A549 (cell line): ENCODE results near the gene ZSWIM1. TPM values are rescaled to one million over a fixed set of nuclear protein-coding genes. Genes with fewer than 3 reads are reported as not detected.

Source experiments
- ATAC-seq, 2 experiments: fragments of 200-7000 bp in 1 of 2; fragments of >200 bp in 1 of 2; cut with Nextera tagmentation in 1 of 2; cut with Tn5 transposase in 1 of 2; 3 replicates each; pipeline versions ENCODE4 v1.8.0 to v1.9.1; 2018 to 2020; ENCODE audit warnings: mild to moderate bottlenecking in 1 of 2, moderate library complexity in 1 of 2
- CTCF ChIA-PET: fragments of 300-600 bp; sonication (Branson Sonifier 250); formaldehyde crosslinking; extraction: SDS; loops from one replicate; lab custom pipeline; 2021; ENCODE audit warnings: antibody characterized with exemption, inconsistent platforms; lab: Yijun Ruan, JAX
- POLR2A ChIA-PET: fragments of 350-600 bp; formaldehyde crosslinking; extraction: SDS; loops from one replicate; lab custom pipeline; 2021; ENCODE audit warnings: antibody characterized with exemption, inconsistent platforms; lab: Yijun Ruan, JAX
- DNase-seq, 2 experiments: peaks; one replicate each; pipeline versions ENCODE4 v3.0.0 to v3.0.0-alpha.2; 2011 to 2016; ENCODE audit warnings: low read depth in 1 of 2, low spot score in 1 of 2
- FAIRE-seq: peaks from 2 replicates; lab custom pipeline; 2011; peaks lifted over from hg19 to GRCh38; lab: Jason Lieb, UNC
- H3K27ac ChIP-seq, 2 experiments: fragments of >200 bp; sonication (Bioruptor Twin); formaldehyde crosslinking; 3 replicates each; pipeline ENCODE4 v1.5.1; 2016 to 2017
- H3K4me1 ChIP-seq: fragments of >200 bp; sonication (Bioruptor Twin); formaldehyde crosslinking; 3 replicates; pipeline ENCODE4 v1.6.1; 2016
- H3K4me2 ChIP-seq: fragments of >200 bp; sonication (Bioruptor Twin); formaldehyde crosslinking; 3 replicates; pipeline ENCODE4 v1.6.1; 2016
- H3K4me3 ChIP-seq: fragments of >200 bp; sonication (Bioruptor Twin); formaldehyde crosslinking; 3 replicates; pipeline ENCODE4 v1.5.1; 2016
- H3K9me3 ChIP-seq: fragments of >200 bp; sonication (Bioruptor Twin); formaldehyde crosslinking; 3 replicates; pipeline ENCODE4 v1.6.1; 2016
- BHLHE40 ChIP-seq: IDR thresholded peaks from 2 replicates; pipeline ENCODE4 v1.6.1; 2012; ENCODE audit warnings: low read depth, low read length, inconsistent platforms
- CBX2 ChIP-seq: fragments of 200-600 bp; sonication (generic); IDR thresholded peaks from 2 replicates; pipeline ENCODE4 v1.6.1; 2016; ENCODE audit warnings: low read depth, mild to moderate bottlenecking, borderline replicate concordance
- CEBPB ChIP-seq, 2 experiments: fragments of >200 bp in 1 of 2; sonication (Bioruptor Twin) in 1 of 2; formaldehyde crosslinking in 1 of 2; IDR thresholded peaks; 2 replicates each; pipeline ENCODE4 v1.6.1; 2012 to 2016
- CTCF ChIP-seq: fragments of >200 bp; sonication (Bioruptor Twin); formaldehyde crosslinking; IDR thresholded peaks from 3 replicates; pipeline ENCODE4 v1.5.1; 2016
- EHF ChIP-seq: fragments of 250-450 bp; sonication (Bioruptor Pico); IDR thresholded peaks from 2 replicates; pipeline ENCODE4 v1.5.0; 2020; ENCODE audit warnings: mild to moderate bottlenecking
- EHMT2 ChIP-seq: fragments of 200-600 bp; sonication (generic); IDR thresholded peaks from 2 replicates; pipeline ENCODE4 v1.6.1; 2016; ENCODE audit warnings: antibody characterized with exemption, low read depth, mild to moderate bottlenecking, moderate library complexity
- GATA3 ChIP-seq: IDR thresholded peaks from 2 replicates; pipeline ENCODE4 v1.6.1; 2012; ENCODE audit warnings: borderline replicate concordance
- HEYL ChIP-seq: fragments of 250-450 bp; sonication (Bioruptor Pico); IDR thresholded peaks from 2 replicates; pipeline ENCODE4 v1.8.0; 2021; ENCODE audit warnings: mild to moderate bottlenecking, moderate library complexity
- HOXB13 ChIP-seq: fragments of 250-450 bp; sonication (Bioruptor Pico); IDR thresholded peaks from 2 replicates; pipeline ENCODE4 v1.5.0; 2020; ENCODE audit warnings: low read depth, mild to moderate bottlenecking, moderate library complexity
- JUN ChIP-seq, 2 experiments: fragments of >200 bp; sonication (Bioruptor Twin); formaldehyde crosslinking; IDR thresholded peaks; 2 replicates in 1 of 2; 3 replicates in 1 of 2; pipeline ENCODE4 v1.6.1; 2016 to 2017
- JUNB ChIP-seq: fragments of >200 bp; sonication (Bioruptor Twin); formaldehyde crosslinking; IDR thresholded peaks from 2 replicates; pipeline ENCODE4 v1.6.1; 2016
- NR3C1 ChIP-seq: fragments of >200 bp; sonication (Bioruptor Twin); formaldehyde crosslinking; IDR thresholded peaks from 3 replicates; pipeline ENCODE4 v1.6.1; 2017
- PBX3 ChIP-seq: IDR thresholded peaks from 2 replicates; pipeline ENCODE4 v1.6.1; 2012
- PHF8 ChIP-seq: fragments of 200-600 bp; sonication (generic); IDR thresholded peaks from 2 replicates; pipeline ENCODE4 v1.6.1; 2016; ENCODE audit warnings: low read depth, mild to moderate bottlenecking, antibody characterized with exemption, moderate library complexity, borderline replicate concordance
- POLR2A ChIP-seq: IDR thresholded peaks from 2 replicates; pipeline ENCODE4 v1.6.1; 2012; ENCODE audit warnings: mild to moderate bottlenecking, low read length
- RAD21 ChIP-seq, 2 experiments: fragments of >200 bp in 1 of 2; sonication (Bioruptor Twin) in 1 of 2; formaldehyde crosslinking in 1 of 2; IDR thresholded peaks in 1 of 2; conservative IDR thresholded peaks in 1 of 2; 2 replicates in 1 of 2; 3 replicates in 1 of 2; pipeline ENCODE4 v1.6.1; 2012 to 2018; ENCODE audit warnings: inconsistent platforms in 1 of 2
- RFX5 ChIP-seq: fragments of 450-650 bp; IDR thresholded peaks from 2 replicates; pipeline ENCODE4 v1.7.1; 2014; ENCODE audit warnings: antibody characterized with exemption, mild to moderate bottlenecking, moderate library complexity
- RNF2 ChIP-seq: fragments of 200-600 bp; sonication (generic); IDR thresholded peaks from 2 replicates; pipeline ENCODE4 v1.6.1; 2016; ENCODE audit warnings: low read depth, mild to moderate bottlenecking, antibody characterized with exemption, moderate library complexity, borderline replicate concordance
- SREBF2 ChIP-seq: fragments of 450-650 bp; IDR thresholded peaks from 2 replicates; pipeline ENCODE4 v1.6.1; 2014; ENCODE audit warnings: mild to moderate bottlenecking, moderate library complexity
- USF2 ChIP-seq: fragments of 450-650 bp; IDR thresholded peaks from 2 replicates; pipeline ENCODE4 v1.6.1; 2014; ENCODE audit warnings: antibody characterized with exemption
- ZNF302 ChIP-seq: fragments of 250-450 bp; sonication (Bioruptor Pico); IDR thresholded peaks from 2 replicates; pipeline ENCODE4 v1.9.0; 2021; ENCODE audit warnings: inconsistent platforms, mild to moderate bottlenecking, moderate library complexity
- ZSCAN20 ChIP-seq: fragments of 250-450 bp; sonication (Bioruptor Pico); IDR thresholded peaks from 2 replicates; pipeline ENCODE4 v1.8.0; 2022; ENCODE audit warnings: mild to moderate bottlenecking, moderate library complexity
- WGBS: methylation state at CpG from one replicate; pipeline ENCODE4 v1.1.6; 2017; ENCODE audit errors: missing lambda C conversion rate; 5-methylcytosine and 5-hydroxymethylcytosine counted together
- polyA plus RNA-seq, 4 experiments: library from polyadenylated mRNA; depleted of rRNA in 3 of 4; stranded (reverse); fragments of >200 nt; fragmentation: RNase III in 1 of 4; extraction: RNeasy Plus Mini Kit Qiagen cat#74134 plus additional on column Dnase treatment in 1 of 4; gene quantifications; 2 replicates in 3 of 4; 3 replicates in 1 of 4; pipeline ENCODE4 v1.2.3, GENCODE V29; 2011 to 2017

The ZSWIM1 gene
- polyA plus RNA-seq, 2 of the 4 experiments (the other 2 are of a cell fraction), result 4.7 to 6.6 TPM

- CTCF ChIA-PET, result interaction anchor here (1.0 to 1.4 kb wide), 2 partner anchors 56 to 102 kb away, joined by 3 to 5 read pairs; no protein-coding TSS in a partner anchor
- Histone ChIP-seq H3K4me3 (no peak overlapping the region), H3K9me3 (no peaks in the 10 kb centered on the region), H3K4me1 (peaks cover 26% of the 10 kb centered on the region), H3K27ac (no peak overlapping the region), H3K4me2 (no peak overlapping the region)
- no peak for ATAC-seq
- no peak for FAIRE-seq
- 91% methylated on average over 12 of the region's 12 CpGs for WGBS
- DNase-seq, result no peak
- no peak for TF ChIP-seq RFX5
- TF ChIP-seq POLR2A, result no peak
- TF ChIP-seq PBX3, result no peak
- no peak for TF ChIP-seq NR3C1
- no peak for TF ChIP-seq PHF8
- TF ChIP-seq SREBF2, result no peak
- no peak for TF ChIP-seq JUNB
- no peak for TF ChIP-seq HEYL (CRISPR knock-in tag)
- no peak for TF ChIP-seq GATA3
- TF ChIP-seq ZSCAN20 (CRISPR knock-in tag), result no peak
- TF ChIP-seq EHF (CRISPR knock-in tag), result no peak
- no peak for TF ChIP-seq BHLHE40
- TF ChIP-seq RNF2, result no peak
- TF ChIP-seq, all 56 proteins: peak for 0
- POLR2A ChIA-PET, result interaction anchor here (0.8 kb wide), 1 partner anchor 19 kb away, joined by 3 read pairs; the partner anchor contains the start of genes CTSA and NEURL2
Observed at GRCh38 chr20:45909336-45909808, 28.3 kb downstream of the ZSWIM1 start.

GRCh38 chr20:45909817-45910669 is 29.0 kb downstream of the ZSWIM1 start:
- WGBS, result 84% methylated on average over 22 of the region's 22 CpGs
- no peak for TF ChIP-seq HOXB13 (CRISPR knock-in tag)
- no peak for TF ChIP-seq EHMT2
- no peak for TF ChIP-seq ZNF302 (CRISPR knock-in tag)
- TF ChIP-seq PHF8, result no peak
- TF ChIP-seq USF2, result no peak
- TF ChIP-seq CEBPB (IDR thresholded peaks at IDR 0.05), result no peak
- TF ChIP-seq CBX2, result no peak
- no peak for TF ChIP-seq JUN (IDR thresholded peaks at IDR 0.05)
- TF ChIP-seq RAD21 (conservative IDR thresholded peaks at IDR 0.05 in 1 of 2, IDR thresholded peaks at IDR 0.05 in 1 of 2), result no peak
- no peak for TF ChIP-seq CTCF
- ChIA-PET POLR2A (interaction anchor here (0.8 to 1.2 kb wide), 2 partner anchors 19 to 25 kb away, joined by 3 to 8 read pairs; partner anchors contain the start of genes CTSA and NEURL2), CTCF (interaction anchor here (0.6 to 1.6 kb wide), 4 partner anchors 14 to 1780 kb away, joined by 3 to 6 read pairs (median 4); no protein-coding TSS in a partner anchor)
- FAIRE-seq (no peak), DNase-seq (no peak), ATAC-seq (no peak)
- peak overlapping the region; percentile 69 for H3K4me2 ChIP-seq
- H3K27ac ChIP-seq, result peak overlapping the region; percentile 43 to 75; a peak in 5 of 6 replicates
- H3K4me1 ChIP-seq, result peaks cover 24% of the 10 kb centered on the region
- H3K4me3 ChIP-seq, result peak overlapping the region; percentile 23; the same call in 1 of the 3 replicates
- no peaks in the 10 kb centered on the region for H3K9me3 ChIP-seq
